ENCODE data around the gene ERVK3-1.
"Not testable (repeated sequence)": the region's sequence is repeated elsewhere in the genome, so short reads cannot be mapped to it uniquely, and the experiment has no call there.

ERVK3-1 gene

GRCh38 chr19:58305932-58306323 is 751 bp downstream of the ERVK3-1 start:
- DNase-seq, result no peak

GRCh38 chr19:58307736-58308135 is 2.6 kb downstream of the ERVK3-1 start:
- DNase-seq, result no peak

GRCh38 chr19:58310685-58311084 is 5.5 kb downstream of the ERVK3-1 start:
- not testable (repeated sequence) for DNase-seq

- peak in 1 of 2 experiments; percentile 21 for DNase-seq
Measured at GRCh38 chr19:58311345-58311865, 6.2 kb downstream of the ERVK3-1 start.

GRCh38 chr19:58315580-58315979 is 10.4 kb downstream of the ERVK3-1 start:
- DNase-seq, result no peak

GRCh38 chr19:58317476-58318072 is 12.4 kb downstream of the ERVK3-1 start:
- DNase-seq, result no peak

- DNase-seq, result no peak
Measured at GRCh38 chr19:58318297-58318696, 13.1 kb downstream of the ERVK3-1 start.

GRCh38 chr19:58319241-58319640 is 14.1 kb downstream of the ERVK3-1 start:
- DNase-seq, result no peak

- DNase-seq, result no peak
Measured at GRCh38 chr19:58325311-58326022, 20.3 kb downstream of the ERVK3-1 start.

GRCh38 chr19:58326501-58326913 is 21.3 kb downstream of the ERVK3-1 start:
- no peak for DNase-seq

- DNase-seq, result peak; percentile 94 to 96
Measured at GRCh38 chr19:58326914-58327726, 21.9 kb downstream of the ERVK3-1 start, which contains the start of gene ZSCAN22. TSS of gene ZSCAN22 (plus strand) at chr19:58326994. CDS start at chr19:58334803, 7,809 bp downstream.

GRCh38 chr19:58328999-58329398 is 23.8 kb downstream of the ERVK3-1 start:
- DNase-seq, result no peak

GRCh38 chr19:58330458-58330857 is 25.3 kb downstream of the ERVK3-1 start:
- DNase-seq, result no peak

GRCh38 chr19:58332697-58333096 is 27.5 kb downstream of the ERVK3-1 start:
- DNase-seq, result no peak

- DNase-seq, result no peak
Measured at GRCh38 chr19:58334691-58335249, 29.6 kb downstream of the ERVK3-1 start.

- no peak for DNase-seq
Measured at GRCh38 chr19:58335630-58336029, 30.5 kb downstream of the ERVK3-1 start.

GRCh38 chr19:58336216-58336615 is 31.0 kb downstream of the ERVK3-1 start:
- no peak for DNase-seq

- DNase-seq, result no peak
Measured at GRCh38 chr19:58336820-58337219, 31.6 kb downstream of the ERVK3-1 start.

- DNase-seq, result no peak
Measured at GRCh38 chr19:58338336-58338735, 33.2 kb downstream of the ERVK3-1 start.

GRCh38 chr19:58338825-58339558 is 33.8 kb downstream of the ERVK3-1 start:
- no peak for DNase-seq

- no peak for DNase-seq
Measured at GRCh38 chr19:58345558-58345957, 40.4 kb downstream of the ERVK3-1 start.
